GM12801 (cell line): ENCODE results near the gene CDH13.

Source experiments
- CTCF ChIP-seq: IDR thresholded peaks from one replicate; pipeline ENCODE4 v1.5.1; 2011; ENCODE audit warnings: control low read depth; ENCODE audit not compliant: insufficient read length; ENCODE audit errors: extremely low read depth

The CDH13 gene

GRCh38 chr16:83849421-83849820, 1222.7 kb downstream of the CDH13 start:
- no peak for TF ChIP-seq CTCF
